NCI-H2196 treated with DMSO at 0.1 percent for 48 hours (cell line): ENCODE data around the gene SORD.
"Not testable (repeated sequence)": the region's sequence is repeated elsewhere in the genome, so short reads cannot be mapped to it uniquely, and the experiment has no call there.

Experiments used
- DNase-seq: peaks from one replicate; lab custom pipeline; 2025; ENCODE audit not compliant: unreplicated experiment; lab: John Stamatoyannopoulos, UW

The SORD gene

DNA sequence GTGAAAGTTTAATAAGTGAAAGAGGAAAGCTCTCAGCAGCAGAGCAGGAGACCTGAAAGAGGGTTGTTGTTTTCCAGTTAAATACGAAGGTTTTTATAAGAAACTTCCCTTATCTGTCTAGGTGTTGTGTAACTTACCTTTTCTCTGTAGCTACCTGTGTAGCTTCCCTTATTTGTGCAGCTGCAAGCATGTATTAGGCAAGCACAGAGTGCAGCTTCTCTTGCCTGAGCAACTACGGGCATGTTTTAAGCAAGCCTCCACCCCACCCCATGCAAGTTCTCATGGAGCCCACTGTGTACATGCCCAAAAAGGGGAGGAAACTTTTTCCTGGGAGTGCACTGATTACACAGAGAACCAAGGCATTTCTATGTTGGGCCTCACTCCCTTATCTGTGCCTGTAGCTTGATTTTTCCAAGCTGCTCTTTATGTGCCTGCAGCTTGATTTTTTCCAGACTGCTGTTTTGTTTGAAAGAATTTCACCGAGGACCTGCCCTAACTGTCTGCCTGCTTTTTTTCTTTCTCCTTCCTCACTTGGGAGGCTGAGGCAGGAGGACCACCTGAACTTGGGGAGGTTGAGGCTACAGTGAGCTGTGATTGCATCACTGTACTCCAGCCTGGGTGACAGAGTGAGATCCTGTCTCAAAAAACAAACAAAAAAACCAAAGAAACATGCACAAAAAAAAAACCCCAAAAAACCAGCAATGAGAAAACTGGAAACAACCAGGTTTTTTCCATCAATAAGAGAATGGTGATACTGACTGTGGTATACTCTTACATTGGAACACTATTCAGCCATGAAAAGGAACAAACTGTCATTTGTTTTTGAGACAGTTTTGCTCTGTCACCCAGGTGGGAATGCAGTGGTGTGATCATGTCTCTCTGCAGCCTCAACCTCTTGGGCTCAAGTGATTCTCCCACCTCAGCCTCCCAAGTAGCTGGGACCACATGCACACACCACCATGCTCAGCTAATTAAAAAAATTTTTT is 36.0 kb downstream of the SORD start:
- not testable (repeated sequence) for DNase-seq

GRCh38 chr15:45062301-45062700 is 39.3 kb downstream of the SORD start:
- not testable (repeated sequence) for DNase-seq

- DNase-seq: no peak
Observed at GRCh38 chr15:45064386-45064785, 41.4 kb downstream of the SORD start.

GRCh38 chr15:45069942-45070360 is 47.0 kb downstream of the SORD start:
- not testable (repeated sequence) for DNase-seq

- not testable (repeated sequence) for DNase-seq
Observed at GRCh38 chr15:45073602-45074001, 50.6 kb downstream of the SORD start.

DNA sequence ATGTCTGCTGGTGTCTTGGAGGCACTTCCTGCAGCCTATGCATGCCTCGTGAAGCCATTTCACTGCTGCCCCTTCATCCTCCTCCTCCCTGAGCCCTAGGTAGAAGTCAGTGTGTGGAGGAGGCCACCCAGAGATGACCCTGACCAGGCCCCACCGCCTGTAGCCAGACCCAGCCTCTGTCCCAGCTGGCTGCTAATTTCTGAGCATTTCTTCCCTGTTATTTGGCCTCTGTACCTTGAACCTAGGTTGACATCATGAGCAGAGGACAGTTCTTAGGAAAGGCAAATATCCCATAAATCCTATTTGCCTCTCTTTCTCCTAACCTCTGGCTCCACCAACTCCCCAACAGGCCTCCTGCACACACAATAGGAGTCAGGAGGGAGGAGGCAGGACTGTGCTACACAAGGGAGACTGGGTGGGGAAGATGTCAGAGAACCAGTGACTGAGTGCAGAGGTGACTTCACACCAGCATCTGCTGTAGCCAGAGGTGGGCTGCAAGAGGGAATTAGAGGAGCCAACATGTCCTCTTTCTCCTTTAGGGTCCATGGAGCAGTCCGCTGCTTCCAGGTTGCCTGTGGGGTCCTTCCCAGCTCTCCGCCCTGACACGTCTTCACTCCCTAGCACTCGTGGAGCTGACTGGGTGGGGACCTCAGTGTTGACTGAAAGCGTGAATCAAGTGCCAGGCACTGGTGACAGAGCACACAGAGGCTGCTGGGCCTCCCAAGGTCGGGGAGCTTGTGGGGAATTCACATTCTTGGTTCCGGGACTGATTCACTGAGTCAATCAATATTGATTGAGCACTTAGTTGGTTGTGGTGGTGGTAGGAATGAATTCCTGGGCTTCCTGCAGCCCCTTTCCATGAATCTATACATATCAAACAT is 52.7 kb downstream of the SORD start:
- DNase-seq: not testable (repeated sequence)

- not testable (repeated sequence) for DNase-seq
Observed at GRCh38 chr15:45077391-45077790, 54.4 kb downstream of the SORD start.

- not testable (repeated sequence) for DNase-seq
Observed at GRCh38 chr15:45079201-45079600, 56.2 kb downstream of the SORD start.

DNA sequence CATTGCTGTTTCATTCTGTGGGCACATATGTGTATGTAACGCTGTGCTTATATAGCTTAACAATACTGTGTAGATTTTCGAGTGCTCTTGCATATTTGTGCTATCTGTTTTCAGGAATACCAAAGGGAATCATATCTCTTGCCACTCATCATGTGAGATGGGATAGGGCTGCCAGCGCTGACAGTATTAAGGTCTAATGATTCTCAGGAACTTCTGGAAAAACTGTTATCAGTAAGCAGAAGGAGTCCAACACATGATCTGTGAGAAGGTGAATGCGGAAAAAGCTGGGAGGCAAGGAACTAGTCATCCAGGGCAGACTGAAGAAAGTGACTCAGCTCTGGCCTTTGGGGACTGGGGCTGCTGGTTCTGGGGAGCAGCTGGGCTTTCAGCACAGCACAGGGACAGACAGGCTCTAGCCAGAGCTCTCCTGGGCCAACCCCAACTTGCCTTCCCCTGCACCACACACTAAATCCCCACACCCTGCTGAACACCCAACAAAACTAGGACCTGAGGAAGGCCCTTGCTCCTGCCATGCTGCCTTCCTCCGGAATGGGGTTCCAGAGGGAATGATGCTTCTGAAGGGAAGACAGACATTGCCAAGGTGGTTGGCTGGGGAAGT is 56.7 kb downstream of the SORD start:
- not testable (repeated sequence) for DNase-seq

DNA sequence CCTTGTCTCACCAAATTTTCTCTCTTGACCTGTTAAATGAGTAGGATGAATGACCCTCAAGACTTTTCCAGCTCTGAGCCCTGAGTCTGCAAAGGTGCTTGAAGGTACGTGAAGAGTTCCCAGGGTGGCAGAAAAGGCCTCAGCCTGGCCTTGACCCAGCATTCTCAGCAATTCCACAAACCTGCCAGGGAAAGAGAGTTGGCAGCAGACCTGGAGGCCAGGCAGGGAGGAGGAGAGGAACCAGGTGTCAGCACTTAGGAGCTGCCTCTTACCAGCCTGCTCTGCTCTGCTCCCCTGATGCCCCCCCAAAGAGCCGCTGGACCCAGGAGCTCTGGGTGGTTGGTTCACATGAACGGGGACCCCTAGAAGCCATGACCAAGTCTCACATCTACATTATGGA is 57.6 kb downstream of the SORD start:
- not testable (repeated sequence) for DNase-seq

DNA sequence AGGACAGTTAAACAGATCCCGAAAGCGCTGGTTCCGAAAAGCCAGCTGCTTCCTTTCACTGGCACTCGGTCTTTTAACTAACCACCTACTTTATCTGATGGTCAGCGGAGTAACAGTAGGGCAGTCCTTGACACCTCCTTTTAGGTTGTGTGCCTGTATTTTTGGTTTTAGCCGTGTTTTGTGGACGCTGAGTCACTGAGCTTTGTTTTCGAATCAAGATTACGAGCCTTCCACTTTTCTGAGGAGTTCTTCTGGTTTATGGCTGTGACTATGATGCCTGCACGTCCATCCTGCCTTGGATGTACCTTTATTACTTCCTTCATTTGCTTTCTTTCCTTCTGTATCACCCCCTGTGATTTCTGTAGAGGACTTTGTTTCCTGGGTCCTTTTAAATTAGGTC is 59.4 kb downstream of the SORD start:
- DNase-seq: not testable (repeated sequence)

- DNase-seq: no peak
Observed at GRCh38 chr15:45083223-45083622, 60.2 kb downstream of the SORD start.

DNA sequence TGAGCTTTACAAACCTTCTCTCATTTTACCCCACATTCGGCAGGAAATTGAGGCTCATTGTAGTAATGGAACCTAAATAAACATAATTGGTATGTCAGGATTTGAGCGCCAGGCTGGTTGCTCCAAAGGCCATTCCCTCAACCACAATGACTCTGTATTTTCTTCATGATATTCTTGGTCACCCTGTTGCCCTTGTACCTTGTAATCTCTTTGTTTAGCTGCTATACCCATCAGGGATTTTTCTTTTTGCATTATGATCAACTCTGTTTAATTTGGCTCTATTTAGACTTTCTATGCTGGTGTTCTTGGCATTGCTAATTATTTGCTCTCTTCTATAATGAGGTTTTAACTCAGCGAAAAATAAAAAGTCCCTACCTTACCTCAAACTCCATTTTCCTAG is 61.2 kb downstream of the SORD start:
- no peak for DNase-seq

GRCh38 chr15:45087513-45087912 is 64.5 kb downstream of the SORD start:
- no peak for DNase-seq

DNA sequence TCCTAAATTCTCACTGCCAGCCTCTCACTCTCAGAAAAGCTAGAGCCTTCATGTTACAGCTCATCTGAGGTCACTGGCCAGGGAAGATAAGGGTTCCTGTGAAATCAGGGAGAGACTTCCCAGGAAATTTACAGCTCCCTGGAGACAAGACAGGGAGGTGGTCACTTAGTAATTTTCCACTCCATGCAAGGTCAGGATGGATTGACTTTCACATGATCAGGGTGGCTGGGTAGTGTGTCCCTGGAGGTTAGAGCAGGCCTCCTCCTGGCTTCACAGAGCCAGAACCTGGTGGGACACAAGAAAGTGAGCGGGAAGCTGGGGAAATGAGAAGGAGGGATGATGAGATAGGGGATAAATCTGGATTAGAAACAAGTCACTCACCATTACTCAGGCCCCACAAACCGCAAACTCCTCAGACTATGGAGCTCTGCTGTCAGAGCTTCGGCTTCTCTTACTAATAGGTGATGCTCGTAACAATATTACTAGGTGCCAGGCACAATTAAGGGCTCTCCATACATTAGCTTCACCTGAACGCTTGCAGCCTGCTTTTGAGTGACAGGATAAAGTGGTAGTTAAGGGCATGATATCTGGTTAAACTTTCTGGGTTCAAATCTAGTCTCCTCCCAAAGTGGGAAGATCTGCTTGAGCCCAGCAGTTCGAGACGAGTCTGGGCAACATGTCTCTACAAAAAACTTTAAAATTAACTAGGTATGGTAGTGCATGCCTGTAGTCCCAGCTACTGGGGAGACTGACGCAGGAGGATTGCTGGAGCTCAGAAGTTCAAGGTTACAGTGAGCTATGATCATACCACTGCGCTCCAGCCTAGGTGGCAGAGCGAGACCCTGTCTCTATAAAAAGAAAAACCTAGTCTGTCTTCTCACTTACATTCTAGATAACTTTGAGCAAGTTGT is 66.1 kb downstream of the SORD start:
- DNase-seq: no peak

GRCh38 chr15:45089712-45090373 is 66.8 kb downstream of the SORD start:
- DNase-seq: no peak

DNA sequence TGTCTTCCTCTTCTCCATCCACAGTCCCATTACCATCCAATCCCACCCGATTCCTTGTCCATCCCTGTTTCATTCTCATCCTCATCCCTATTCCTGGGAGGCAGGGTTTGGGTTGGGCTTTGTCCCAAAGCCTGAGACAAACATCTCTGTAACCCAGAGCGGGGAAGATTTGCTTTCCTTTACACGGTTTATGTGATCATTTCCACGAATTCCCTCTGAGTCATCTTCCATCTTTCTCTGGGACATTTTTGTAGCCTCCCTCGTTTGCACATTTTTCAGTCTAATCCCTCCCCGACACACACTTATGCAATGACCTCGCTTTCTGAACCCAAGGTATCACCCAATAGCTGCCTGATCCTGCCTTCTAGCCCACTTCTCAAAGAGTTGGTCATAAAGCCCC is 68.2 kb downstream of the SORD start:
- no peak for DNase-seq

DNA sequence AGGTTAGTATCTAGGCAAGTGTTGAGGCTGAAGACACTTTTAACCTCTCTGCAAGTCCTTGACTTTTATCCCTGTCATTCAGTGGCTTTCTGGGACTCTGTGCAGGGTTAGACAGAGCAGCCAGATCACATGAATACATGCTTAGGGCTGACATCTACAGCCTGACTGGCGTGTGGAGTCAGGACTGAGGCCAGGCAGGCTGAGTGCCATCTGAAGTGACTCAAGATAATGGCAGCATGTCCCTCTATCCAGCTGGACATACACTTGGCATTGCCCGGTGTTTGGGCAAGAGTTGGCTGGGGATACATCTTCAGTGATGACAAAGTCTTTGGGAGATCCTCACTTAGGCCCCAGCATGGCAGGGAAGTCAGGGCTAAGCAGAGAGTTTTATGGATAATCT is 68.6 kb downstream of the SORD start:
- no peak for DNase-seq

GRCh38 chr15:45093013-45093412 is 70.0 kb downstream of the SORD start:
- DNase-seq: no peak
